ENCODE results near the gene DEPDC5. TPM values are rescaled to one million over a fixed set of nuclear protein-coding genes. Genes with fewer than 3 reads are reported as not detected.
"Not testable (repeated sequence)": the region's sequence is repeated elsewhere in the genome, so short reads cannot be mapped to it uniquely, and the experiment has no call there.

The DEPDC5 gene
- total and polyA plus RNA-seq, 2 of the 8 experiments (the other 6 are each of a cell fraction or from before 2014, with no cell fraction given), result 18.3 to 26.5 TPM

- not testable (repeated sequence) for H3K4me1 ChIP-seq (replicated peaks in 1 of 4; ENCODE audit: control insufficient read depth in 3 of 4, insufficient read depth in 4 of 4, low read length in 3 of 4); H2BK20ac ChIP-seq (ENCODE audit: low read length); H4K20me1 ChIP-seq (replicated peaks in 1 of 2; ENCODE audit: control insufficient read depth in 1 of 2, insufficient read depth in 2 of 2, low read length in 2 of 2); DNase-seq (ENCODE audit: low read depth in 1 of 2, low spot score in 2 of 2); H2AFZ ChIP-seq (ENCODE audit: low read length); H3K9me3 ChIP-seq (ENCODE audit: insufficient read depth in 2 of 2, low read depth in 1 of 2, low read length in 1 of 2); H3K27ac ChIP-seq (ENCODE audit: low read depth, low read length); H2BK120ac ChIP-seq (replicated peaks; ENCODE audit: low read depth, low read length); H4K91ac ChIP-seq (replicated peaks; ENCODE audit: insufficient read length, low read length); H3K79me1 ChIP-seq (ENCODE audit: low read depth, low read length); H3K4ac ChIP-seq (replicated peaks; ENCODE audit: insufficient read length, low read depth, low read length); H3K9ac ChIP-seq (replicated peaks in 1 of 4; ENCODE audit: extremely low read depth in 1 of 4, low read depth in 3 of 4, low read length in 3 of 4); H4K8ac ChIP-seq (ENCODE audit: extremely low read depth, insufficient read depth, low read length); H4K5ac ChIP-seq (ENCODE audit: insufficient read length, low read depth, low read length); H3K14ac ChIP-seq (ENCODE audit: insufficient read length); H2BK5ac ChIP-seq (ENCODE audit: low read depth, low read length); H3K23ac ChIP-seq (ENCODE audit: insufficient read length); H3K18ac ChIP-seq (ENCODE audit: extremely low read depth, low read length); FAIRE-seq; H3K23me2 ChIP-seq (ENCODE audit: low read depth, low read length); H2BK15ac ChIP-seq (ENCODE audit: low read length); H3K4me3 ChIP-seq (ENCODE audit: extremely low read depth in 1 of 4, insufficient read depth in 2 of 4, low read depth in 3 of 4, low read length in 4 of 4); H2AK5ac ChIP-seq (ENCODE audit: low read depth, low read length); H2BK12ac ChIP-seq (ENCODE audit: low read depth, low read length); H3K4me2 ChIP-seq (ENCODE audit: insufficient read depth in 1 of 2, low read depth in 2 of 2, low read length in 2 of 2); H3K56ac ChIP-seq (replicated peaks; ENCODE audit: insufficient read length, low read depth, low read length); H3K27me3 ChIP-seq (replicated peaks in 1 of 4; ENCODE audit: control insufficient read depth in 3 of 4, extremely low read depth in 1 of 4, insufficient read depth in 3 of 4, low read length in 3 of 4)
- ChIA-PET POLR2A (ENCODE audit: partially characterized antibody) (interaction anchor here (0.6 to 0.7 kb wide), 4 partner anchors 10 to 289 kb away, joined by 3 to 5 read pairs (median 3); partner anchors contain the start of gene PRR14L), CTCF (ENCODE audit: partially characterized antibody) (interaction anchor here (1.6 kb wide), 1 partner anchor 38 kb away, joined by 3 read pairs; no protein-coding TSS in a partner anchor)
- Histone ChIP-seq H3K36me3 (ENCODE audit: control insufficient read depth in 2 of 4, insufficient read depth in 4 of 4, low read length in 3 of 4) (peaks cover 7 to 41% (median 18%) of the 10 kb centered on the region in 4 experiments), H3K79me2 (ENCODE audit: control insufficient read depth in 1 of 2, insufficient read depth in 2 of 2, low read length in 2 of 2) (peaks cover 23 to 89% of the 10 kb centered on the region in 2 experiments)
- 88% methylated on average over 7 of the region's 7 CpGs; no CpG with 5 or more reads in 1 of the 2 experiments for WGBS, 2 experiments (ENCODE audit: extremely low coverage in 1 of 2, insufficient coverage in 1 of 2, insufficient read length in 1 of 2, insufficient replicate concordance in 2 of 2, low coverage in 1 of 2, low lambda C conversion rate in 2 of 2, missing lambda C conversion rate in 1 of 2)
Measured at GRCh38 chr22:31740314-31740713, 13.5 kb upstream of the DEPDC5 start.
